Transverse colon (tissue), 4 donors: ENCODE results near the gene RGS9BP.

ENCODE experiments used
- EP300 ChIP-seq: sonication (generic); formaldehyde crosslinking; IDR thresholded peaks from one replicate; pipeline ENCODE4 v1.6.1; 2017; ENCODE audit warnings: antibody characterized with exemption, low read depth
- POLR2A ChIP-seq: fragments of 450-650 bp; IDR thresholded peaks from one replicate; pipeline ENCODE4 v1.6.1; 2016; ENCODE audit warnings: antibody characterized with exemption, mild to moderate bottlenecking, moderate library complexity
- POLR2AphosphoS5 ChIP-seq, 3 donors: sonication (generic); formaldehyde crosslinking; IDR thresholded peaks; one replicate each; pipeline ENCODE4 v1.6.1; 2016; ENCODE audit warnings: antibody characterized with exemption in 3 of 3
- TF ChIP-seq, protein P1 (sequence below), 5 experiments: fragments of 200-600 bp in 3 of 5; fragments of 450-650 bp in 2 of 5; sonication (generic) in 3 of 5; IDR thresholded peaks; 1 replicate in 2 of 5; 2 replicates in 3 of 5; pipeline ENCODE4 v1.5.1; 2016 to 2017; ENCODE audit warnings: antibody characterized with exemption in 5 of 5, inconsistent platforms in 3 of 5, mild to moderate bottlenecking in 2 of 5, moderate library complexity in 1 of 5

DNA sequence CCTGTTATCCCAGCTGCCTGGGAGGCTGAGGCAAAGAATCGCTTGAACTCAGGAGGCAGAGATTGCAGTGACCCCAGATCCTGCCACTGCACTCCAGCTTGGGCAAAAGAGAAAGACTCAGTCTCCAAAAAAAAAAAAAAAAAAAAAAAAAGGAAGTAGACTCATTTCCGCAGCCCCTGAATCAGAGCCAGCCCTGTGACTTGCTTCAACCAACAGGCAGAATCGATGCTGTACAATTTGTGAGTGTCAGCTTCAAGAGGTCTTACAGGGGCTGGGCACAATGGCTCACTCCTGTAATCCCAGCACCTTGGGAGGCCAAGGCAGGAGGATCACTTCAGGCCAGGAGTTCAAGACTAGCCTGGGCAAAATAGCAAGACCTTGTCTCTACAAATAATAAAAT is 13.5 kb upstream of the RGS9BP start:
- TF ChIP-seq, protein P1, sequence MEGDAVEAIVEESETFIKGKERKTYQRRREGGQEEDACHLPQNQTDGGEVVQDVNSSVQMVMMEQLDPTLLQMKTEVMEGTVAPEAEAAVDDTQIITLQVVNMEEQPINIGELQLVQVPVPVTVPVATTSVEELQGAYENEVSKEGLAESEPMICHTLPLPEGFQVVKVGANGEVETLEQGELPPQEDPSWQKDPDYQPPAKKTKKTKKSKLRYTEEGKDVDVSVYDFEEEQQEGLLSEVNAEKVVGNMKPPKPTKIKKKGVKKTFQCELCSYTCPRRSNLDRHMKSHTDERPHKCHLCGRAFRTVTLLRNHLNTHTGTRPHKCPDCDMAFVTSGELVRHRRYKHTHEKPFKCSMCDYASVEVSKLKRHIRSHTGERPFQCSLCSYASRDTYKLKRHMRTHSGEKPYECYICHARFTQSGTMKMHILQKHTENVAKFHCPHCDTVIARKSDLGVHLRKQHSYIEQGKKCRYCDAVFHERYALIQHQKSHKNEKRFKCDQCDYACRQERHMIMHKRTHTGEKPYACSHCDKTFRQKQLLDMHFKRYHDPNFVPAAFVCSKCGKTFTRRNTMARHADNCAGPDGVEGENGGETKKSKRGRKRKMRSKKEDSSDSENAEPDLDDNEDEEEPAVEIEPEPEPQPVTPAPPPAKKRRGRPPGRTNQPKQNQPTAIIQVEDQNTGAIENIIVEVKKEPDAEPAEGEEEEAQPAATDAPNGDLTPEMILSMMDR (IDR thresholded peaks at IDR 0.05), result no peak
- TF ChIP-seq POLR2AphosphoS5 (IDR thresholded peaks at IDR 0.05) (no peak), POLR2A (no peak), EP300 (no peak)
